Measurements from ENCODE around the gene RAD51B.

RAD51B gene

DNA sequence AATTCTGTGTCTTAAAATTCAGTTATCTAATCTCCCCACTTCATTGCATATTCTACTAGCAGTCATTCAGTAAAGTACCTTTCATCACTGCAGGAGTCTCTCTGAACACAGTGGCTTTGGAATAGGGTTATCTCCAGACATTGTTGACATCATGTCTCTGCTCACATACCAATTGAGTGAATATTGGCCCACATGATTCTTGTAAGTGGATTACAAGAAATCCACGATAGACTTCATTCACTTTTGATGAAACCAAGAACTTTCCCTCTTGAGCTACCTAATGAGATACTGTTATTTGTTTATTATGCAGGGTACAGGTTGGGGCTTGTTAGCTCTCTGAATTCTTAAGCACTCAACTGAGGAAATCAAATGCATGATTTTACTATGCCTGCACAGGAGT, 284.9 kb downstream of the RAD51B start (continued):
- TF ChIP-seq, protein P1, sequence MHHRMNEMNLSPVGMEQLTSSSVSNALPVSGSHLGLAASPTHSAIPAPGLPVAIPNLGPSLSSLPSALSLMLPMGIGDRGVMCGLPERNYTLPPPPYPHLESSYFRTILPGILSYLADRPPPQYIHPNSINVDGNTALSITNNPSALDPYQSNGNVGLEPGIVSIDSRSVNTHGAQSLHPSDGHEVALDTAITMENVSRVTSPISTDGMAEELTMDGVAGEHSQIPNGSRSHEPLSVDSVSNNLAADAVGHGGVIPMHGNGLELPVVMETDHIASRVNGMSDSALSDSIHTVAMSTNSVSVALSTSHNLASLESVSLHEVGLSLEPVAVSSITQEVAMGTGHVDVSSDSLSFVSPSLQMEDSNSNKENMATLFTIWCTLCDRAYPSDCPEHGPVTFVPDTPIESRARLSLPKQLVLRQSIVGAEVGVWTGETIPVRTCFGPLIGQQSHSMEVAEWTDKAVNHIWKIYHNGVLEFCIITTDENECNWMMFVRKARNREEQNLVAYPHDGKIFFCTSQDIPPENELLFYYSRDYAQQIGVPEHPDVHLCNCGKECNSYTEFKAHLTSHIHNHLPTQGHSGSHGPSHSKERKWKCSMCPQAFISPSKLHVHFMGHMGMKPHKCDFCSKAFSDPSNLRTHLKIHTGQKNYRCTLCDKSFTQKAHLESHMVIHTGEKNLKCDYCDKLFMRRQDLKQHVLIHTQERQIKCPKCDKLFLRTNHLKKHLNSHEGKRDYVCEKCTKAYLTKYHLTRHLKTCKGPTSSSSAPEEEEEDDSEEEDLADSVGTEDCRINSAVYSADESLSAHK (tag by site-specific recombination; IDR thresholded peaks at IDR 0.05) = peak; percentile 86
- TF ChIP-seq, protein P2, sequence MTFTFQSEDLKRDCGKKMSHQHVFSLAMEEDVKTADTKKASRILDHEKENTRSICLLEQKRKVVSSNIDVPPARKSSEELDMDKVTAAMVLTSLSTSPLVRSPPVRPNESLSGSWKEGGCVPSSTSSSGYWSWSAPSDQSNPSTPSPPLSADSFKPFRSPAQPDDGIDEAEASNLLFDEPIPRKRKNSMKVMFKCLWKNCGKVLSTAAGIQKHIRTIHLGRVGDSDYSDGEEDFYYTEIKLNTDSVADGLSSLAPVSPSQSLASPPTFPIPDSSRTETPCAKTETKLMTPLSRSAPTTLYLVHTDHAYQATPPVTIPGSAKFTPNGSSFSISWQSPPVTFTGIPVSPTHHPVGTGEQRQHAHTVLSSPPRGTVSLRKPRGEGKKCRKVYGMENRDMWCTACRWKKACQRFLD (tag by site-specific recombination; IDR thresholded peaks at IDR 0.05) = no peak
- TF ChIP-seq ZFHX2 (tag by site-specific recombination; conservative IDR thresholded peaks at IDR 0.05) (no peak), ZIC2 (tag by site-specific recombination; IDR thresholded peaks at IDR 0.05) (peak; percentile 43; the same call in 1 of the 2 replicates), ZNF37A (tag by site-specific recombination; IDR thresholded peaks at IDR 0.05) (no peak), ZNF621 (tag by site-specific recombination; IDR thresholded peaks at IDR 0.05) (no peak), ZNF560 (tag by site-specific recombination; IDR thresholded peaks at IDR 0.05; ENCODE audit: borderline replicate concordance) (no peak), MEIS1 (CRISPR knock-in tag; IDR thresholded peaks at IDR 0.05; ENCODE audit: borderline replicate concordance) (no peak), ZNF561 (tag by site-specific recombination; IDR thresholded peaks at IDR 0.05; ENCODE audit: borderline replicate concordance) (0 out of 2 replicates have a peak, but pooled peaks have one; percentile 17), ZNF138 (tag by site-specific recombination; IDR thresholded peaks at IDR 0.05; ENCODE audit: borderline replicate concordance) (no peak), ZNF707 (tag by site-specific recombination; IDR thresholded peaks at IDR 0.05) (no peak), GFI1B (tag by site-specific recombination; IDR thresholded peaks at IDR 0.05) (peak; percentile 57; the same call in 1 of the 2 replicates), HOXA7 (CRISPR knock-in tag; IDR thresholded peaks at IDR 0.05; ENCODE audit: borderline replicate concordance) (no peak), HOXD13 (CRISPR knock-in tag; IDR thresholded peaks at IDR 0.05; ENCODE audit: borderline replicate concordance) (no peak), KLF8 (tag by site-specific recombination; IDR thresholded peaks at IDR 0.05) (peak; percentile 67; the same call in 1 of the 2 replicates), WT1 (tag by site-specific recombination; IDR thresholded peaks at IDR 0.05) (peak; percentile 77), ZNF274 (IDR thresholded peaks at IDR 0.05; ENCODE audit: low read length) (no peak), ZNF274 (tag by site-specific recombination; IDR thresholded peaks at IDR 0.05; ENCODE audit: borderline replicate concordance) (no peak), EGR2 (tag by site-specific recombination; IDR thresholded peaks at IDR 0.05; ENCODE audit: low read depth) (no peak), ZNF514 (tag by site-specific recombination; IDR thresholded peaks at IDR 0.05) (no peak), ZNF157 (tag by site-specific recombination; IDR thresholded peaks at IDR 0.05) (no peak), SP2 (tag by site-specific recombination; IDR thresholded peaks at IDR 0.05) (no peak)
- TF ChIP-seq, protein P3, sequence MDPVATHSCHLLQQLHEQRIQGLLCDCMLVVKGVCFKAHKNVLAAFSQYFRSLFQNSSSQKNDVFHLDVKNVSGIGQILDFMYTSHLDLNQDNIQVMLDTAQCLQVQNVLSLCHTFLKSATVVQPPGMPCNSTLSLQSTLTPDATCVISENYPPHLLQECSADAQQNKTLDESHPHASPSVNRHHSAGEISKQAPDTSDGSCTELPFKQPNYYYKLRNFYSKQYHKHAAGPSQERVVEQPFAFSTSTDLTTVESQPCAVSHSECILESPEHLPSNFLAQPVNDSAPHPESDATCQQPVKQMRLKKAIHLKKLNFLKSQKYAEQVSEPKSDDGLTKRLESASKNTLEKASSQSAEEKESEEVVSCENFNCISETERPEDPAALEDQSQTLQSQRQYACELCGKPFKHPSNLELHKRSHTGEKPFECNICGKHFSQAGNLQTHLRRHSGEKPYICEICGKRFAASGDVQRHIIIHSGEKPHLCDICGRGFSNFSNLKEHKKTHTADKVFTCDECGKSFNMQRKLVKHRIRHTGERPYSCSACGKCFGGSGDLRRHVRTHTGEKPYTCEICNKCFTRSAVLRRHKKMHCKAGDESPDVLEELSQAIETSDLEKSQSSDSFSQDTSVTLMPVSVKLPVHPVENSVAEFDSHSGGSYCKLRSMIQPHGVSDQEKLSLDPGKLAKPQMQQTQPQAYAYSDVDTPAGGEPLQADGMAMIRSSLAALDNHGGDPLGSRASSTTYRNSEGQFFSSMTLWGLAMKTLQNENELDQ (tag by site-specific recombination; IDR thresholded peaks at IDR 0.05; ENCODE audit: low read depth) = no peak
- TF ChIP-seq, protein P4, sequence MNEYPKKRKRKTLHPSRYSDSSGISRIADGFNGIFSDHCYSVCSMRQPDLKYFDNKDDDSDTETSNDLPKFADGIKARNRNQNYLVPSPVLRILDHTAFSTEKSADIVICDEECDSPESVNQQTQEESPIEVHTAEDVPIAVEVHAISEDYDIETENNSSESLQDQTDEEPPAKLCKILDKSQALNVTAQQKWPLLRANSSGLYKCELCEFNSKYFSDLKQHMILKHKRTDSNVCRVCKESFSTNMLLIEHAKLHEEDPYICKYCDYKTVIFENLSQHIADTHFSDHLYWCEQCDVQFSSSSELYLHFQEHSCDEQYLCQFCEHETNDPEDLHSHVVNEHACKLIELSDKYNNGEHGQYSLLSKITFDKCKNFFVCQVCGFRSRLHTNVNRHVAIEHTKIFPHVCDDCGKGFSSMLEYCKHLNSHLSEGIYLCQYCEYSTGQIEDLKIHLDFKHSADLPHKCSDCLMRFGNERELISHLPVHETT (tag by site-specific recombination; IDR thresholded peaks at IDR 0.05) = peak; percentile 79
- TF ChIP-seq, protein P5, sequence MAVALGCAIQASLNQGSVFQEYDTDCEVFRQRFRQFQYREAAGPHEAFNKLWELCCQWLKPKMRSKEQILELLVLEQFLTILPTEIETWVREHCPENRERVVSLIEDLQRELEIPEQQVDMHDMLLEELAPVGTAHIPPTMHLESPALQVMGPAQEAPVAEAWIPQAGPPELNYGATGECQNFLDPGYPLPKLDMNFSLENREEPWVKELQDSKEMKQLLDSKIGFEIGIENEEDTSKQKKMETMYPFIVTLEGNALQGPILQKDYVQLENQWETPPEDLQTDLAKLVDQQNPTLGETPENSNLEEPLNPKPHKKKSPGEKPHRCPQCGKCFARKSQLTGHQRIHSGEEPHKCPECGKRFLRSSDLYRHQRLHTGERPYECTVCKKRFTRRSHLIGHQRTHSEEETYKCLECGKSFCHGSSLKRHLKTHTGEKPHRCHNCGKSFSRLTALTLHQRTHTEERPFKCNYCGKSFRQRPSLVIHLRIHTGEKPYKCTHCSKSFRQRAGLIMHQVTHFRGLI (tag by site-specific recombination; IDR thresholded peaks at IDR 0.05) = peak; percentile 41; the same call in 1 of the 2 replicates
- TF ChIP-seq, protein P6, sequence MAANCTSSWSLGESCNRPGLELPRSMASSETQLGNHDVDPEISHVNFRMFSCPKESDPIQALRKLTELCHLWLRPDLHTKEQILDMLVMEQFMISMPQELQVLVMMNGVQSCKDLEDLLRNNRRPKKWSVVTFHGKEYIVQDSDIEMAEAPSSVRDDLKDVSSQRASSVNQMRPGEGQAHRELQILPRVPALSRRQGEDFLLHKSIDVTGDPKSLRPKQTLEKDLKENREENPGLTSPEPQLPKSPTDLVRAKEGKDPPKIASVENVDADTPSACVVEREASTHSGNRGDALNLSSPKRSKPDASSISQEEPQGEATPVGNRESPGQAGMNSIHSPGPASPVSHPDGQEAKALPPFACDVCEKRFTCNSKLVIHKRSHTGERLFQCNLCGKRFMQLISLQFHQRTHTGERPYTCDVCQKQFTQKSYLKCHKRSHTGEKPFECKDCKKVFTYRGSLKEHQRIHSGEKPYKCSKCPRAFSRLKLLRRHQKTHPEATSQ (tag by site-specific recombination; IDR thresholded peaks at IDR 0.05) = no peak
- TF ChIP-seq, protein P7, sequence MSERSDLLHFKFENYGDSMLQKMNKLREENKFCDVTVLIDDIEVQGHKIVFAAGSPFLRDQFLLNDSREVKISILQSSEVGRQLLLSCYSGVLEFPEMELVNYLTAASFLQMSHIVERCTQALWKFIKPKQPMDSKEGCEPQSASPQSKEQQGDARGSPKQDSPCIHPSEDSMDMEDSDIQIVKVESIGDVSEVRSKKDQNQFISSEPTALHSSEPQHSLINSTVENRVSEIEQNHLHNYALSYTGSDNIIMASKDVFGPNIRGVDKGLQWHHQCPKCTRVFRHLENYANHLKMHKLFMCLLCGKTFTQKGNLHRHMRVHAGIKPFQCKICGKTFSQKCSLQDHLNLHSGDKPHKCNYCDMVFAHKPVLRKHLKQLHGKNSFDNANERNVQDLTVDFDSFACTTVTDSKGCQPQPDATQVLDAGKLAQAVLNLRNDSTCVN (tag by site-specific recombination; optimal IDR thresholded peaks at IDR 0.05) = no peak
- TF ChIP-seq, protein P8, sequence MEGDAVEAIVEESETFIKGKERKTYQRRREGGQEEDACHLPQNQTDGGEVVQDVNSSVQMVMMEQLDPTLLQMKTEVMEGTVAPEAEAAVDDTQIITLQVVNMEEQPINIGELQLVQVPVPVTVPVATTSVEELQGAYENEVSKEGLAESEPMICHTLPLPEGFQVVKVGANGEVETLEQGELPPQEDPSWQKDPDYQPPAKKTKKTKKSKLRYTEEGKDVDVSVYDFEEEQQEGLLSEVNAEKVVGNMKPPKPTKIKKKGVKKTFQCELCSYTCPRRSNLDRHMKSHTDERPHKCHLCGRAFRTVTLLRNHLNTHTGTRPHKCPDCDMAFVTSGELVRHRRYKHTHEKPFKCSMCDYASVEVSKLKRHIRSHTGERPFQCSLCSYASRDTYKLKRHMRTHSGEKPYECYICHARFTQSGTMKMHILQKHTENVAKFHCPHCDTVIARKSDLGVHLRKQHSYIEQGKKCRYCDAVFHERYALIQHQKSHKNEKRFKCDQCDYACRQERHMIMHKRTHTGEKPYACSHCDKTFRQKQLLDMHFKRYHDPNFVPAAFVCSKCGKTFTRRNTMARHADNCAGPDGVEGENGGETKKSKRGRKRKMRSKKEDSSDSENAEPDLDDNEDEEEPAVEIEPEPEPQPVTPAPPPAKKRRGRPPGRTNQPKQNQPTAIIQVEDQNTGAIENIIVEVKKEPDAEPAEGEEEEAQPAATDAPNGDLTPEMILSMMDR (tag by site-specific recombination; IDR thresholded peaks at IDR 0.05) = no peak

Data from HEK293 (cell line).